H1 (cell line): ENCODE data around the gene ZNG1A. TPM values are rescaled to one million over a fixed set of nuclear protein-coding genes. Genes with fewer than 3 reads are reported as not detected.
"Not testable (repeated sequence)": the region's sequence is repeated elsewhere in the genome, so short reads cannot be mapped to it uniquely, and the experiment has no call there.

ENCODE experiments used
- CTCF ChIA-PET: fragments of 300-600 bp; sonication (Branson Sonifier 250); formaldehyde crosslinking; loops from one replicate; lab custom pipeline; 2021; ENCODE audit not compliant: partially characterized antibody; lab: Charles Lee
- POLR2A ChIA-PET: fragments of 300-600 bp; sonication (Branson Sonifier 250); formaldehyde crosslinking; loops from one replicate; lab custom pipeline; 2021; ENCODE audit warnings: inconsistent platforms; ENCODE audit not compliant: partially characterized antibody; lab: Charles Lee
- DNase-seq, 2 experiments: peaks; one replicate each; pipeline versions ENCODE4 v3.0.0 to v3.0.0-alpha.2; 2010 to 2022; ENCODE audit warnings: low spot score in 2 of 2, low read depth in 1 of 2, mixed read lengths in 1 of 2
- FAIRE-seq: peaks from 2 replicates; lab custom pipeline; 2011; peaks lifted over from hg19 to GRCh38; lab: Jason Lieb, UNC
- H2AFZ ChIP-seq: 2 replicates; pipeline ENCODE4 v1.8.1; 2012; ENCODE audit warnings: low read length, inconsistent platforms
- H2AK5ac ChIP-seq: 2 replicates; pipeline ENCODE4 v1.6.1; 2013; ENCODE audit warnings: low read depth, low read length
- H2BK120ac ChIP-seq: replicated peaks from 2 replicates; pipeline ENCODE3; 2013; ENCODE audit warnings: low read depth, low read length, inconsistent platforms
- H2BK12ac ChIP-seq: 2 replicates; pipeline ENCODE4 v1.6.1; 2013; ENCODE audit warnings: low read depth, low read length
- H2BK15ac ChIP-seq: 2 replicates; pipeline ENCODE4 v1.6.1; 2013; ENCODE audit warnings: low read length
- H2BK20ac ChIP-seq: 2 replicates; pipeline ENCODE4 v1.6.1; 2013; ENCODE audit warnings: low read length
- H2BK5ac ChIP-seq: 2 replicates; pipeline ENCODE4 v1.6.1; 2013; ENCODE audit warnings: low read depth, low read length
- H3K14ac ChIP-seq: 2 replicates; pipeline ENCODE4 v1.6.1; 2013; ENCODE audit warnings: inconsistent platforms; ENCODE audit not compliant: insufficient read length
- H3K18ac ChIP-seq: 2 replicates; pipeline ENCODE4 v1.6.1; 2013; ENCODE audit warnings: low read length; ENCODE audit errors: extremely low read depth
- H3K23ac ChIP-seq: 2 replicates; pipeline ENCODE4 v1.6.1; 2013; ENCODE audit warnings: inconsistent platforms; ENCODE audit not compliant: insufficient read length
- H3K23me2 ChIP-seq: 2 replicates; pipeline ENCODE4 v1.6.1; 2013; ENCODE audit warnings: low read depth, low read length
- H3K27ac ChIP-seq: 2 replicates; pipeline ENCODE4 v1.6.1; 2011; ENCODE audit warnings: low read depth, low read length, inconsistent platforms
- H3K27me3 ChIP-seq, 4 experiments: replicated peaks in 1 of 4; 1 replicate in 1 of 4; 2 replicates in 3 of 4; pipeline versions ENCODE4 v1.6.1 to v1.8.1; 2011 to 2013; ENCODE audit warnings: low read length in 3 of 4, mild to moderate bottlenecking in 3 of 4, inconsistent platforms in 2 of 4, mixed read lengths in 2 of 4, moderate library complexity in 1 of 4; ENCODE audit not compliant: control insufficient read depth in 3 of 4, insufficient read depth in 3 of 4; ENCODE audit errors: extremely low read depth in 1 of 4
- H3K36me3 ChIP-seq, 4 experiments: 2 replicates each; pipeline versions ENCODE4 v1.6.1 to v1.8.1; 2011 to 2013; ENCODE audit warnings: mild to moderate bottlenecking in 4 of 4, low read length in 3 of 4, moderate library complexity in 2 of 4, control low read depth in 1 of 4, inconsistent platforms in 1 of 4; ENCODE audit not compliant: insufficient read depth in 4 of 4, control insufficient read depth in 2 of 4
- H3K4ac ChIP-seq: replicated peaks from 2 replicates; pipeline ENCODE3; 2013; ENCODE audit warnings: low read length, low read depth, mixed read lengths, inconsistent platforms; ENCODE audit not compliant: insufficient read length
- H3K4me1 ChIP-seq, 4 experiments: replicated peaks in 1 of 4; 1 replicate in 1 of 4; 2 replicates in 3 of 4; pipeline versions ENCODE4 v1.6.1 to v1.8.1; 2011 to 2013; ENCODE audit warnings: low read length in 3 of 4, inconsistent platforms in 2 of 4, mixed read lengths in 1 of 4; ENCODE audit not compliant: insufficient read depth in 4 of 4, control insufficient read depth in 3 of 4
- H3K4me2 ChIP-seq, 2 experiments: 2 replicates each; pipeline versions ENCODE4 v1.6.1 to v1.8.1; 2011 to 2013; ENCODE audit warnings: low read depth in 2 of 2, low read length in 2 of 2, control low read depth in 1 of 2, inconsistent platforms in 1 of 2, mild to moderate bottlenecking in 1 of 2; ENCODE audit not compliant: insufficient read depth in 1 of 2
- H3K4me3 ChIP-seq, 4 experiments: fragments of 200-600, 300-600 bp in 1 of 4; sonication (generic), shearing (Covaris generic), sonication (Bioruptor Twin) in 1 of 4; 2 replicates each; pipeline versions ENCODE4 v1.5.1 to v1.8.1; 2011 to 2016; ENCODE audit warnings: low read length in 4 of 4, low read depth in 3 of 4, control low read depth in 2 of 4, inconsistent platforms in 2 of 4, mild to moderate bottlenecking in 2 of 4, mixed read lengths in 1 of 4, moderate library complexity in 1 of 4; ENCODE audit not compliant: insufficient read depth in 2 of 4; ENCODE audit errors: extremely low read depth in 1 of 4
- H3K56ac ChIP-seq: replicated peaks from 2 replicates; pipeline ENCODE3; 2013; ENCODE audit warnings: low read depth, mild to moderate bottlenecking, mixed read lengths, low read length, inconsistent platforms; ENCODE audit not compliant: insufficient read length
- H3K79me1 ChIP-seq: 2 replicates; pipeline ENCODE4 v1.6.1; 2013; ENCODE audit warnings: low read depth, low read length, control low read depth
- H3K79me2 ChIP-seq, 2 experiments: 2 replicates each; pipeline versions ENCODE4 v1.6.1 to v1.8.1; 2012 to 2013; ENCODE audit warnings: low read length in 2 of 2, mild to moderate bottlenecking in 2 of 2, inconsistent platforms in 1 of 2; ENCODE audit not compliant: insufficient read depth in 2 of 2, control insufficient read depth in 1 of 2
- H3K9ac ChIP-seq, 4 experiments: replicated peaks in 1 of 4; 1 replicate in 1 of 4; 2 replicates in 3 of 4; pipeline versions ENCODE4 v1.6.1 to v1.8.1; 2011 to 2013; ENCODE audit warnings: low read depth in 3 of 4, low read length in 3 of 4, control low read depth in 2 of 4, mild to moderate bottlenecking in 2 of 4, moderate library complexity in 2 of 4, inconsistent platforms in 1 of 4; ENCODE audit errors: extremely low read depth in 1 of 4
- H3K9me3 ChIP-seq, 2 experiments: 2 replicates each; pipeline versions ENCODE4 v1.6.1 to v1.8.1; 2012 to 2013; ENCODE audit warnings: mild to moderate bottlenecking in 2 of 2, moderate library complexity in 2 of 2, control low read depth in 1 of 2, inconsistent platforms in 1 of 2, low read depth in 1 of 2, low read length in 1 of 2, mixed read lengths in 1 of 2; ENCODE audit not compliant: insufficient read depth in 2 of 2
- H4K20me1 ChIP-seq, 2 experiments: replicated peaks in 1 of 2; 2 replicates each; pipeline versions ENCODE3 to v1.8.1; 2011 to 2013; ENCODE audit warnings: inconsistent platforms in 2 of 2, low read length in 2 of 2, mild to moderate bottlenecking in 1 of 2; ENCODE audit not compliant: insufficient read depth in 2 of 2, control insufficient read depth in 1 of 2
- H4K5ac ChIP-seq: 2 replicates; pipeline ENCODE4 v1.6.1; 2013; ENCODE audit warnings: low read length, low read depth, mixed read lengths, inconsistent platforms; ENCODE audit not compliant: insufficient read length
- H4K8ac ChIP-seq: 2 replicates; pipeline ENCODE4 v1.8.0; 2013; ENCODE audit warnings: mild to moderate bottlenecking, moderate library complexity, low read length, inconsistent platforms; ENCODE audit not compliant: insufficient read depth; ENCODE audit errors: extremely low read depth
- H4K91ac ChIP-seq: replicated peaks from 2 replicates; pipeline ENCODE3; 2013; ENCODE audit warnings: low read length, mixed read lengths, inconsistent platforms; ENCODE audit not compliant: insufficient read length
- CBX8 ChIP-seq: fragments of 300-800, 300-1000 bp; sonication (generic); IDR thresholded peaks from 2 replicates; pipeline ENCODE4 v1.7.1; 2016; ENCODE audit warnings: low read depth, low read length, borderline replicate concordance
- EZH2 ChIP-seq: fragments of 200-600 bp; sonication (generic); IDR thresholded peaks from 2 replicates; pipeline ENCODE4 v1.7.1; 2012; ENCODE audit warnings: low read depth, mild to moderate bottlenecking, moderate library complexity, low read length, inconsistent platforms; ENCODE audit not compliant: severe bottlenecking
- RNF2 ChIP-seq: fragments of 200-900, 300-1000 bp; sonication (generic); IDR thresholded peaks from 2 replicates; pipeline ENCODE4 v1.7.1; 2016; ENCODE audit warnings: borderline replicate concordance, low read depth, mild to moderate bottlenecking, antibody characterized with exemption, low read length; ENCODE audit not compliant: poor library complexity, severe bottlenecking; ENCODE audit errors: missing control alignments
- SUZ12 ChIP-seq: fragments of 200-600 bp; sonication (generic); IDR thresholded peaks from 2 replicates; pipeline ENCODE4 v1.6.1; 2012; ENCODE audit warnings: mild to moderate bottlenecking, inconsistent platforms, low read length, moderate library complexity, mixed read lengths
- WGBS, 2 experiments: shearing (Covaris generic) in 1 of 2; methylation state at CpG; one replicate each; pipeline versions ENCODE4 v1.1.6 to v1.1.7; 2013 to 2015; ENCODE audit warnings: low lambda C conversion rate in 2 of 2, mixed read lengths in 2 of 2, inconsistent platforms in 1 of 2, low coverage in 1 of 2, missing lambda C conversion rate in 1 of 2; ENCODE audit not compliant: insufficient replicate concordance in 2 of 2, insufficient coverage in 1 of 2, insufficient read length in 1 of 2; ENCODE audit errors: extremely low coverage in 1 of 2, missing lambda C conversion rate in 1 of 2; 5-methylcytosine and 5-hydroxymethylcytosine counted together
- polyA plus RNA-seq, 7 experiments: library from polyadenylated mRNA; depleted of rRNA in 3 of 7; stranded (reverse) in 5 of 7; unstranded in 2 of 7; fragments of >200 nt in 5 of 7; fragments of 200-250 nt in 2 of 7; gene quantifications; 1 replicate in 5 of 7; 2 replicates in 1 of 7; 4 replicates in 1 of 7; pipeline versions ENCODE4 v1.2.1 to v1.2.3, GENCODE V29; 2011 to 2013; ENCODE audit warnings: missing spikeins in 2 of 7, mixed read lengths in 2 of 7
- total RNA-seq: library from RNA; stranded (reverse); fragmentation: NEBNext Ultra II Directional; extraction: Animal tissue kit (Norgen Biotek cat#: 25700); gene quantifications from 2 replicates; pipeline ENCODE4 v1.2.1, GENCODE V29; 2021

Gene ZNG1A
- total and polyA plus RNA-seq, 2 of the 8 experiments (the other 6 are each of a cell fraction or from before 2014, with no cell fraction given), result 18.2 to 46.5 TPM

- CTCF ChIA-PET, H3K18ac ChIP-seq, H3K79me1 ChIP-seq, H3K79me2 ChIP-seq, H2BK120ac ChIP-seq, H4K8ac ChIP-seq, H3K56ac ChIP-seq, H2BK12ac ChIP-seq, H2AFZ ChIP-seq, H3K36me3 ChIP-seq, H4K20me1 ChIP-seq, H3K4ac ChIP-seq, H3K9ac ChIP-seq, POLR2A ChIA-PET, H3K23me2 ChIP-seq, H3K23ac ChIP-seq, H2BK20ac ChIP-seq, H4K5ac ChIP-seq, H2BK5ac ChIP-seq, H2BK15ac ChIP-seq, FAIRE-seq, H3K27ac ChIP-seq, H3K14ac ChIP-seq, H3K9me3 ChIP-seq, H3K4me1 ChIP-seq, H4K91ac ChIP-seq, H2AK5ac ChIP-seq: not testable (repeated sequence)
- Histone ChIP-seq H3K27me3 (peaks cover 40 to 78% (median 58%) of the 10 kb centered on the region in 4 experiments), H3K4me2 (peak overlapping the region; percentile 34 to 70; a peak in 3 of 4 replicates), H3K4me3 (peak overlapping the region in 1 of 4 experiments; percentile 54; a peak in 3 of 8 replicates)
- peak; percentile 72 for TF ChIP-seq SUZ12
- TF ChIP-seq RNF2, result peak; percentile 96
- TF ChIP-seq CBX8, result 0 out of 2 replicates have a peak, but pooled peaks have one; percentile 67
- TF ChIP-seq EZH2, result peak; percentile 84
- DNase-seq, result peak in 1 of 2 experiments; percentile 75
- WGBS, 2 experiments, result 12% methylated on average over 30 of the region's 55 CpGs; no CpG with 5 or more reads in 1 of the 2 experiments
Measured at GRCh38 chr9:112589-113467, 66.0 kb downstream of the ZNG1A start.
